IPS DF 6.9 (cell line): ENCODE data around the gene MAP1LC3C.
"Not testable (repeated sequence)": the region's sequence is repeated elsewhere in the genome, so short reads cannot be mapped to it uniquely, and the experiment has no call there.

Source experiments
- DNase-seq: peaks from one replicate; pipeline ENCODE4 v3.0.0-alpha.2; 2013; ENCODE audit warnings: low read depth, low spot score
- H3K27ac ChIP-seq: one replicate; pipeline ENCODE4 v1.5.1; 2013; ENCODE audit warnings: low read length, control low read depth
- H3K27me3 ChIP-seq: 2 replicates; pipeline ENCODE4 v1.6.1; 2013; ENCODE audit warnings: mild to moderate bottlenecking, low read length; ENCODE audit not compliant: control insufficient read depth, insufficient read depth
- H3K36me3 ChIP-seq: 2 replicates; pipeline ENCODE4 v1.6.1; 2013; ENCODE audit warnings: low read length; ENCODE audit not compliant: control insufficient read depth, insufficient read depth
- H3K4me1 ChIP-seq: 2 replicates; pipeline ENCODE4 v1.6.1; 2013; ENCODE audit warnings: low read length; ENCODE audit not compliant: control insufficient read depth, insufficient read depth
- H3K4me3 ChIP-seq: 2 replicates; pipeline ENCODE4 v1.5.1; 2013; ENCODE audit warnings: mild to moderate bottlenecking, low read length
- H3K9me3 ChIP-seq: 2 replicates; pipeline ENCODE4 v1.6.1; 2013; ENCODE audit warnings: low read length, inconsistent platforms; ENCODE audit not compliant: control insufficient read depth, insufficient read depth
- WGBS: extraction: QIAGEN DNeasy Blood & Tissue Kit; methylation state at CpG from one replicate; pipeline ENCODE4 v1.1.7; 2013; ENCODE audit warnings: mixed read lengths, missing lambda C conversion rate; ENCODE audit not compliant: insufficient read length, insufficient coverage; 5-methylcytosine and 5-hydroxymethylcytosine counted together

MAP1LC3C gene

DNA sequence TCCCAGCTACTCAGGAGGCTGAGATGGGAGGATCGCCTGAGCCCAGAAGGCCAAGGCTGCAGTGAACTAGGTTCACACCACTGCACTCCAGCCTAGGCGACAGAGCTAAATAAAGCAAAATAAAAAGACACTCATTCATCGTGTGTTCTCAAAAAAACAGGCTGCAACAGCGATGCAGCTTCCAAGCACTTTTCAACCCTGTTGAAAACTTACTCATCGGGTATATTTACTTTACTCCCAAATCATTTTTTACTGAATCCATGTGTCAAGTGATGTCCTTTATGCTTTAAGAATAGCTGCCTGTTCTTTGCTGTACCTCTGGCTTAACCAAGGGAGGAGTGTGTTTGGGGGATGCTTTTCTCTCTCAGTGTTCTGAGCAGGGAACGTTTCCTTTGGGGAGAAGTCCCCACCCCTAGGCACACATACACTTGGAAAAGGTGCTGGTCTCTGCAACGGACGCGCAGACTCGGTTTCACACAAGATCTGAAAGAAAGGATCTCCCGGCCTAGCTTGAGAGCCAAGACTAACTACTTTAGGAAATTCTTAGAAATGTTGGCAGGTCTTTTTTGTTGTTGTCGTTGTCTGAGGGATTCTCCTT is 1.4 kb downstream of the MAP1LC3C start:
- no peak for DNase-seq
- WGBS: no CpG with 5 or more reads among the region's 12 CpGs
- no peaks in the 10 kb centered on the region for H3K36me3 ChIP-seq
- H3K27me3 ChIP-seq: no peaks in the 10 kb centered on the region
- H3K4me3 ChIP-seq: no peak overlapping the region
- peaks cover 2% of the 10 kb centered on the region for H3K4me1 ChIP-seq
- no peaks in the 10 kb centered on the region for H3K9me3 ChIP-seq
- H3K27ac ChIP-seq: no peak overlapping the region

DNA sequence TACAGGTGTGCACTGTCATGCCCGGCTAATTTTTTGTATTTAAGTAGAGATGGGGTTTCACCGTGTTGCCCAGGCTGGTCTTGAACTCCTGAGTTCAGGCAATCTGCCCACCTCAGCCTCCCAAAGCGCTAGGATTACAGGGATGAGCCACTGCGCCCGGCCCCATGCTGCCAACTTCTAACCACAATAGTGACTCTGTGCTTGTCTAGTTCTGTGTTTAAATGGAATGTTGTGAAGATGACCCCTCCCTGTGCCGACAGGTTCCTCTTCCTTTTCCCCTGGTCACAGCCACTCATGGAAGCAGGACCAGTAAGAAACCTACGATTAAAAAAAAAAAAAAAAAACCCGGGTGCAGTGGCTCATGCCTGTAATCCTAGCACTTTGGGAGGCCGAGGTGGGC is 4.7 kb downstream of the MAP1LC3C start:
- no CpG with 5 or more reads among the region's 9 CpGs for WGBS
- peaks cover under 1% of the 10 kb centered on the region for H3K4me1 ChIP-seq
- no peak overlapping the region for H3K27ac ChIP-seq
- H3K27me3 ChIP-seq: no peaks in the 10 kb centered on the region
- no peaks in the 10 kb centered on the region for H3K9me3 ChIP-seq
- no peak overlapping the region for H3K4me3 ChIP-seq
- H3K36me3 ChIP-seq: no peaks in the 10 kb centered on the region
- no peak for DNase-seq

DNA sequence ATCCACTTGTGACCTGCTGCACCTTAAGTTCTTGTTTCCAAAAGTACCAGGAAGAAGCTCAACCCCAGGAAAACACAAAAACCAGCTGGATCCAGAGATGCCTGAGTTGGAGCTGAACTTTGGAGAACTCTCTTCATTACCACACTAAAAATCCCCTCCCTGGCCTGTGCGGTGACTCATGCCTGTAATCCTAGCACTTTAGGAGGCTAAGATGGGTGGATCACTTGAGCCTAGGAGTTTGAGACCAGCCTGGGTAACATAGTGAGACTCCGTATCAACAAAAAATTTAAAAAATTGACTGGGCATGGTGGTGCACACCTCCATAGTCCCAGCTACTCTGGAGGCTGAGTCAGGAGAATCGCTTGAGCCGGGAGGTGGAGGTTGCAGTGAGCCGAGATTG is 6.2 kb downstream of the MAP1LC3C start:
- no CpG with 5 or more reads among the region's 5 CpGs for WGBS
- DNase-seq: no peak
- no peaks in the 10 kb centered on the region for H3K4me1 ChIP-seq

DNA sequence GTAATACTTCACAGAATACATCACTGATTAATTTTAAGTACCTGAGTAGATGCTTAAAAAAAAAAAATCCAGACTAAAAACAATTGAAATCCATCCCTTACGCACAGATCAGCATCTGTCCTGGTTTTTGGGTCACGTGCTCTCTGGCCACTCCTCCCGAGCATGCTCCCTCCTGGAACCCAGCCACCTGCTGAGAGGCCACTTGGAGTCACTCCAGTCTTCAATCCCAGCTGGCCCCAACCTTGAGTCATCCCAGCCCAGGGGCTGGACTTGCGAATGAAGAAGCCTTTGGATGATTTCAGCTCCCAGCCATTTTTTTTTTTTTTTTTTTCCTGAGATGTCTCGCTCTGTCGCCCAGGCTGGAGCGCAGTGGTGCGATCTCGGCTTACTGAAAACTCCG is 8.9 kb downstream of the MAP1LC3C start:
- no CpG with 5 or more reads among the region's 10 CpGs for WGBS
- no peak for DNase-seq

More for the DNA sequence above, 6.2 kb downstream of the MAP1LC3C start:
- H3K4me3 ChIP-seq: no peak overlapping the region
- no peaks in the 10 kb centered on the region for H3K27me3 ChIP-seq
- H3K27ac ChIP-seq: no peak overlapping the region
- H3K9me3 ChIP-seq: no peaks in the 10 kb centered on the region
- no peaks in the 10 kb centered on the region for H3K36me3 ChIP-seq

DNA sequence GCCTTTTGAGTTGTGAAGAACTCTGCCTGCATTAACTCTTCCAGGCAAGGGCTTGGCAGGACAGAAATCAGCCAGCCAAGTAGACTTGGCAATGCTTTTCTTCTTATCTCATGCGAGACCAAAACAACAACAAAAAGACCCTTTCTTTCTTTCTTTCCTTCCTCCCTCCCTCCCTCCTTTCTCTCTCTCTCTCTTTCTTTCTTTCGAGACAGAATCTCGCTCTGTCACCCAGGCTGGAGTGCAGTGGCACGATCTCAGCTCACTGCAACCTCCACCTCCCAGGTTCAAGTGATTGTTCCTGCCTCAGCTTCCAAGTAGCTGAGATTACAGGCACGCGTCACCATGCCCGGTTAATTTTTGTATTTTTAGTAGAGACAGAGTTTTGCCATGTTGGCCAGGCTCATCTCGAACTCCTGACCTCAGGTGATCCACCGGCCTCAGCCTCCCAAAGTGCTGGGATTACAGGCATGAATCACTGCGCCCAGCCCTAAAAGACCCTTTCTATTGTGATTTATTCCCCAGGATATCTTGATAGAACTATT is 10.4 kb downstream of the MAP1LC3C start:
- H3K9me3 ChIP-seq, H3K4me1 ChIP-seq, DNase-seq, H3K36me3 ChIP-seq, H3K27ac ChIP-seq, H3K4me3 ChIP-seq, H3K27me3 ChIP-seq: not testable (repeated sequence)
- no CpG with 5 or more reads among the region's 10 CpGs for WGBS

More for the DNA sequence above, 8.9 kb downstream of the MAP1LC3C start:
- H3K27me3 ChIP-seq: no peaks in the 10 kb centered on the region
- H3K36me3 ChIP-seq: no peaks in the 10 kb centered on the region
- H3K4me3 ChIP-seq: no peak overlapping the region
- no peak overlapping the region for H3K27ac ChIP-seq
- no peaks in the 10 kb centered on the region for H3K9me3 ChIP-seq
- H3K4me1 ChIP-seq: no peaks in the 10 kb centered on the region

DNA sequence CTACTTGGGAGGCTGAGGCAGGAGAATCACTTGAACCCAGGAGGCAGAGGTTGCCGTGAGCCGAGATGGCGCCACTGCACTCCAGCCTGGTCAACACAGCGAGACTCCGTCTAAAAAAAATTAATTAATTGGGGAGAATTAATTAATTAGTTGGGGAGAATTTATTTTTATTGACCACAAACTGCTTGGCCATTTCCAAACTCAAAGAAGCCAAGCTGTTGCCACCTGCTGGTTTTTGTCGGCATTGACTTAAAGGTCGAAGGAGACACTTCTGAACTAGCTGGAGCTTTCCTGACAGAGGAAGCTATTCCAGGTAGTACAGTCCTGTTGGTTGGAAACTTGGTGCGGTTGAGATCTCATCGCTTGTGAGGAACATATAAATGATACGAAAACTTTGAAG is 13.1 kb downstream of the MAP1LC3C start:
- WGBS: no CpG with 5 or more reads among the region's 10 CpGs
- no peak overlapping the region for H3K4me3 ChIP-seq
- no peaks in the 10 kb centered on the region for H3K27me3 ChIP-seq
- H3K4me1 ChIP-seq: no peaks in the 10 kb centered on the region
- H3K27ac ChIP-seq: no peak overlapping the region
- H3K36me3 ChIP-seq: no peaks in the 10 kb centered on the region
- no peaks in the 10 kb centered on the region for H3K9me3 ChIP-seq
- DNase-seq: no peak

DNA sequence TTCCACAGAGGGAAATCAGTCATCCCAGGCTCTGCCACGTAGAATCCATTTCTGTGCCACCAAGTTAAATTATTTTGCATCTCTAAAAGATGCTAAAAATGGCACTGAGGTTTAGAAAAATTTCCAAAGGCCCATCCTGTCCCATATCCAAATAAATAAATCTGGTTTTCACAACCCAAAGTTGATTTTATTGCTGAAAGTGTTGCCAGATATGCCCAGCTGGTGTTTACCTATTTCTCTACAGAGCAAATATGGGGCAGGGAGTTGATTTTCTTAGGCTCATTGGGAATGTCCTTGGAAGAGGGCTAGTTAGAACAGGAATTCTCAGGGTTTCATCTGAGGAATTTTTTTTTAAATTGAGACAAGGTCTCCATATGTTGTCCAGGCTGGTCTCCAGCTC is 19.0 kb downstream of the MAP1LC3C start:
- H3K36me3 ChIP-seq: no peaks in the 10 kb centered on the region
- no peaks in the 10 kb centered on the region for H3K9me3 ChIP-seq
- no peak overlapping the region for H3K4me3 ChIP-seq
- no peak overlapping the region for H3K27ac ChIP-seq
- WGBS: no CpG with 5 or more reads among the region's 1 CpG
- no peaks in the 10 kb centered on the region for H3K4me1 ChIP-seq
- no peak for DNase-seq
- no peaks in the 10 kb centered on the region for H3K27me3 ChIP-seq

DNA sequence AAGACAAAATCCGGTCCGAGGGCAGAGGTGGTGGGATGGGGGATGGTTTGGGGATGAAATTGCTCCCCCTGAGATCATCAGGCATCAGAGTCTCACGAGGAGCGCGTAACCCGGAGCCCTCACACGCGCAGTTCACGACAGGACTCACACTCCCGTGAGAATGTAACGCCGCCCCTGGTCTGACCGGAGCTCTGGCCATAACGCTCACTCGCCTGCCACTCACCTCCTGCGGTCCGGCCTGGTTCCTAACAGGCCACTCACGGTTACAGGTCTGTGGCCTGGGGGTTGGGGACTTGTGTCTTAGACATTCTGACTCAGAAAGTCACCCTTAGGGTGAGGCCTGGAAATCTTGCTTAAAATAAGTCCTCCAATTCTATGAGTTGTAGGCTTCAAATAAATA is 19.8 kb downstream of the MAP1LC3C start:
- Histone ChIP-seq H3K27me3 (no peaks in the 10 kb centered on the region), H3K9me3 (no peaks in the 10 kb centered on the region), H3K27ac (no peak overlapping the region), H3K4me1 (no peaks in the 10 kb centered on the region), H3K4me3 (no peak overlapping the region), H3K36me3 (no peaks in the 10 kb centered on the region)
- DNase-seq: no peak
- no CpG with 5 or more reads among the region's 18 CpGs for WGBS

DNA sequence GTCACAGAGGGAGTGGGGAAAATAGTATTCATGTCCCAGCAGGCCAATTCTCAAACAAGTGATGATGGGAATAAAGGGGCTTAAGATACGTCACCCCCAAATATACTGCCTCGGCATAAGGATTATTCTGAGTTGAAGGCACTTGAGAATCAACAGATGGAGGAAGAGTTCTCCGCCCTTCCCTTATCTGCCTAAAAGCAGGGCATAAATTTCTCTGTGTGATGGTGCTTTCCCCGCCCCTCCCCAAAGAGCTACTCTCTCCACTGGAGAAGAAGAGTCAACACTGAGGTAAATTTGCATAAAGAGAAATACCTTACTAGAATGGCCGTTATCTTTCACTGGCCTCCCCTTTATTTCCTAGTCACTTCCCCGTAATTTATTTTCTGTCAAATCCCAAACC is 22.7 kb downstream of the MAP1LC3C start:
- Histone ChIP-seq H3K27me3 (no peaks in the 10 kb centered on the region), H3K36me3 (no peaks in the 10 kb centered on the region), H3K4me1 (no peaks in the 10 kb centered on the region), H3K9me3 (no peaks in the 10 kb centered on the region), H3K27ac (no peak overlapping the region), H3K4me3 (no peak overlapping the region)
- no CpG with 5 or more reads among the region's 6 CpGs for WGBS
- no peak for DNase-seq

DNA sequence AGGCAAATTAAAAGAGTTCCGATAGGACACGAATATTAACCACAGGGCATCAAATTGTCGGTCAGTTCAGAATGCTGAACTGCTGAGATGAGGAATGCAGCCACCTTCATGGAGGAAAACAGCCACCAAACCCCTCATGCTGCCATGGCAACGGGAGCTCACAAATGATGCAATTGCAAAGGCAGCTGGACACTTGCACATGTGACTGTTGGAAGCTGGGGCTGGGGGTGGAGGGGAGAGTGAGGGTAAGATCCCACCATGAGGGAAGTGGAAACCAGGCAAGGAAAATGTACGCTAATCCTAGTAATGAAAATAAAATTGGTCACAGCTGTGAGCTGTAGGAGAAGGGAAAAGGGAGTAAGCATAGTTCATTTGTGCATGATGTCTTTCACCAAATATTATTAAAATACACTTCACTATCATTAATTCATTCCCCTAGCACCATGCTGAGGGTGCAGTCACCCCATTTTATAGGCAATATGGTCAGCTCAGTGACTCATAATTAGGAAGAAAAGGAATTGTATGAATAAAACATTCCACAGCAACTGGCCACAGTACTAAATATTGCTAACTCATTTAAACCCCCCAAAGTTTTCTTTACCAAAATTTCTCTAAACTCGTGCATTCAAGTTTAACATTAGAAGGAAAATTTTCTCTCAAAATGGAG is 26.1 kb downstream of the MAP1LC3C start:
- H3K4me1 ChIP-seq: no peaks in the 10 kb centered on the region
- no peaks in the 10 kb centered on the region for H3K9me3 ChIP-seq
- WGBS: no CpG with 5 or more reads among the region's 6 CpGs
- DNase-seq: no peak
- no peaks in the 10 kb centered on the region for H3K36me3 ChIP-seq
- H3K4me3 ChIP-seq: no peak overlapping the region
- no peak overlapping the region for H3K27ac ChIP-seq
- H3K27me3 ChIP-seq: no peaks in the 10 kb centered on the region

DNA sequence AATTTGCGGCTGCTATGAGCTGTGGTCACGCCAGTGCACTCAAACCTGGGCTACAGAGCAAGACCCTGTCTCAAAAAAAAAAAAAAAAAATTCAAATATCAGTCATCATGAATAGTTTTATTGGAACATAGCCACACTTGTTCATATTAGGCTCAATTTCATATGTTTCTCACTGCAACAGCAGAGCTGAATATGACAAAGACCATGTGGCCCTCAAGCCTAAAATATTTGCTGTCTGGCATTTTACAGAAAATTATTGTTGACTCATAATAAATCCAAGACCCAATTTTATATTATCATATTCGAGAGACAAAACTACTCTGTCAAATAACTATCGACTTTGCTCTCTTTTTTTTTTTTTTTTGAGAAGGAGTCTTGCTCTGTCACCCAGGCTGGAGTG is 30.3 kb downstream of the MAP1LC3C start:
- Histone ChIP-seq H3K4me1 (no peaks in the 10 kb centered on the region), H3K27me3 (no peaks in the 10 kb centered on the region), H3K4me3 (no peak overlapping the region), H3K27ac (no peak overlapping the region), H3K36me3 (no peaks in the 10 kb centered on the region), H3K9me3 (no peaks in the 10 kb centered on the region)
- WGBS: no CpG with 5 or more reads among the region's 4 CpGs
- DNase-seq: no peak
